Sigmoid colon (tissue), 7 donors: ENCODE results near the gene FBXW4. TPM values are rescaled to one million over a fixed set of nuclear protein-coding genes. Genes with fewer than 3 reads are reported as not detected.

Experiments used
- DNase-seq: peaks from one replicate; pipeline ENCODE4 v3.0.0-alpha.2; 2019
- H3K27ac ChIP-seq, 4 donors: fragments of 200-600 bp; sonication (generic); one replicate each; pipeline ENCODE4 v1.5.1; 2016 to 2019; ENCODE audit warnings: mild to moderate bottlenecking in 1 of 4
- H3K27me3 ChIP-seq, 3 donors: fragments of 200-600 bp; sonication (generic); one replicate each; pipeline ENCODE4 v1.5.1; 2019; ENCODE audit warnings: mild to moderate bottlenecking in 1 of 3
- H3K36me3 ChIP-seq, 4 donors: fragments of 200-600 bp; sonication (generic); one replicate each; pipeline ENCODE4 v1.5.1; 2016 to 2019
- H3K4me1 ChIP-seq, 4 donors: fragments of 200-600 bp; sonication (generic); one replicate each; pipeline ENCODE4 v1.5.1; 2017 to 2019
- H3K4me3 ChIP-seq, 4 donors: fragments of 200-600 bp; sonication (generic); one replicate each; pipeline ENCODE4 v1.5.1; 2017 to 2019; ENCODE audit warnings: mild to moderate bottlenecking in 2 of 4, moderate library complexity in 1 of 4
- H3K9me3 ChIP-seq, 4 donors: fragments of 200-600 bp in 3 of 4; sonication (generic) in 3 of 4; one replicate each; pipeline versions ENCODE4 v1.5.1 to v1.6.1; 2013 to 2019
- EP300 ChIP-seq, 4 donors: sonication (generic); formaldehyde crosslinking; IDR thresholded peaks; one replicate each; pipeline ENCODE4 v1.6.1; 2017; ENCODE audit warnings: antibody characterized with exemption in 4 of 4
- POLR2A ChIP-seq, 2 donors: fragments of 450-650 bp; IDR thresholded peaks; one replicate each; pipeline ENCODE4 v1.6.1; 2016; ENCODE audit warnings: antibody characterized with exemption in 2 of 2, mild to moderate bottlenecking in 2 of 2, moderate library complexity in 2 of 2
- POLR2AphosphoS5 ChIP-seq, 4 donors: sonication (generic); formaldehyde crosslinking; IDR thresholded peaks; one replicate each; pipeline ENCODE4 v1.6.1; 2017; ENCODE audit warnings: antibody characterized with exemption in 4 of 4
- WGBS, 2 donors: extraction: QIAGEN DNeasy Blood & Tissue Kit; methylation state at CpG; one replicate each; pipeline ENCODE4 v1.1.7; 2013; 5-methylcytosine and 5-hydroxymethylcytosine counted together
- intact Hi-C: fragments of 100-400 bp; cut with DNase I; formaldehyde crosslinking; loops from one replicate; pipeline ENCODE4 v1.15.1; 2023
- polyA plus RNA-seq, 3 donors: library from polyadenylated mRNA; stranded (reverse); fragments of 200-250 nt; gene quantifications; one replicate each; pipeline ENCODE4 v1.2.3, GENCODE V29; 2013
- small RNA-seq, 3 donors: library from RNA; depleted of rRNA; stranded (forward); fragments of <200 nt; gene quantifications; one replicate each; pipeline ENCODE3, GENCODE V24; 2016
- total RNA-seq, 4 donors: library from RNA; depleted of rRNA; stranded (reverse); fragments of >200 nt; gene quantifications; one replicate each; pipeline ENCODE4 v1.1.0, GENCODE V29; 2016
- TF ChIP-seq, protein P1 (sequence below), 4 experiments: fragments of 450-650 bp in 3 of 4; fragments of 200-600 bp in 1 of 4; IDR thresholded peaks; one replicate each; pipeline ENCODE4 v1.5.1; 2016 to 2019; ENCODE audit warnings: antibody characterized with exemption in 4 of 4, mild to moderate bottlenecking in 3 of 4, moderate library complexity in 2 of 4
- donor health status: healthy with polysubstance abuse.
- donor health status: Bipolar disorder and iron deficiency.
- donor health status: healthy.

The FBXW4 gene
- total and polyA plus RNA-seq, 7 donors: 28.4 to 122 (median 89.7) TPM

DNA sequence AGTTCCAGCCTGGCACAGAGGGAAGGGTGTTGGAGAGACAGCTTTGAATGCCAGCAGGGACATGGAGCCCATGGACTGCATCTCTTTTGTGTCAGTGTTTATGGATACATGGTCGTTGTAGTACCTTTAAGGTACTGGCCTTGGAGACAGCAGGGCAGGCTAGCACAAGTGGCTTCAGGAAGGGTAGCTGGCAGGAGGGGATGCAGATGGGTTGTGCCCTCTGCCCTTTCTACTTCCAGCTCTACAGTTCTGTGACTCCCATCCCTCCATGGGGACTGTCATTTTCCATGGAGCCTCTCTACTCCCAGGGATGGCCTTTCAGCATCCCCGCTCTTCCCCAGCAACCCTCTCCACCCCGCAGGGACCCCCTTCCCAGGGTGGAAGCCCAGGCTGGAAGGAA lies 132.0 kb downstream of the FBXW4 start:
- H3K27ac ChIP-seq: no peak overlapping the region
- H3K27me3 ChIP-seq: peaks cover 16 to 76% (median 57%) of the 10 kb centered on the region in 3 donors
- TF ChIP-seq POLR2AphosphoS5 (IDR thresholded peaks at IDR 0.05): no peak
- TF ChIP-seq, protein P1, sequence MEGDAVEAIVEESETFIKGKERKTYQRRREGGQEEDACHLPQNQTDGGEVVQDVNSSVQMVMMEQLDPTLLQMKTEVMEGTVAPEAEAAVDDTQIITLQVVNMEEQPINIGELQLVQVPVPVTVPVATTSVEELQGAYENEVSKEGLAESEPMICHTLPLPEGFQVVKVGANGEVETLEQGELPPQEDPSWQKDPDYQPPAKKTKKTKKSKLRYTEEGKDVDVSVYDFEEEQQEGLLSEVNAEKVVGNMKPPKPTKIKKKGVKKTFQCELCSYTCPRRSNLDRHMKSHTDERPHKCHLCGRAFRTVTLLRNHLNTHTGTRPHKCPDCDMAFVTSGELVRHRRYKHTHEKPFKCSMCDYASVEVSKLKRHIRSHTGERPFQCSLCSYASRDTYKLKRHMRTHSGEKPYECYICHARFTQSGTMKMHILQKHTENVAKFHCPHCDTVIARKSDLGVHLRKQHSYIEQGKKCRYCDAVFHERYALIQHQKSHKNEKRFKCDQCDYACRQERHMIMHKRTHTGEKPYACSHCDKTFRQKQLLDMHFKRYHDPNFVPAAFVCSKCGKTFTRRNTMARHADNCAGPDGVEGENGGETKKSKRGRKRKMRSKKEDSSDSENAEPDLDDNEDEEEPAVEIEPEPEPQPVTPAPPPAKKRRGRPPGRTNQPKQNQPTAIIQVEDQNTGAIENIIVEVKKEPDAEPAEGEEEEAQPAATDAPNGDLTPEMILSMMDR (IDR thresholded peaks at IDR 0.05): no peak
- no peak for TF ChIP-seq POLR2A (IDR thresholded peaks at IDR 0.05)
- no peak for TF ChIP-seq EP300 (IDR thresholded peaks at IDR 0.05)
- no peak for DNase-seq
- H3K4me3 ChIP-seq: no peak overlapping the region
- H3K36me3 ChIP-seq: no peaks in the 10 kb centered on the region
- WGBS, 2 donors: 63 to 64% methylated on average over 3 of the region's 3 CpGs
- intact Hi-C loops: no loop called here
- H3K4me1 ChIP-seq: peaks cover 0 to 13% (median 7%) of the 10 kb centered on the region in 4 donors
- H3K9me3 ChIP-seq: no peaks in the 10 kb centered on the region

DNA sequence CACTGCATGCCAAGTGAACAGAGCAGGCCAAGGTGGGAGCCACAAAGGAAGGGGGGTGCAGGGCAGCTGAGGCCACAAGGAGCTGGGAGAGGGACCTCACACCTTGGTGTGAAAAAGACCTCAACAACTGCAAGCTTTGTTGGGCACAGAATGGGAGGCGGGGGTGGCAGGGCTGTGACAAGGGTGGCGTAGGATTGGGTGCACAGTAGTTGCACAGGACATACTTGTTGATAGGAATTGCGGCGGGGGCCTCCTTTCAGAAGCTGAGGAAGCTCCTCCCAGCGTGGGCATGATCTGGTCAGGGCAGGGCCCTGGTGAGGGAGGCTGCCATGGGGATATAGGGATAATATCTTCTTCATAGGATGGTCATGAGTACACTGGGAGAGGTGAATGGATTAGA lies 132.7 kb downstream of the FBXW4 start:
- Histone ChIP-seq H3K9me3 (no peaks in the 10 kb centered on the region), H3K4me1 (peaks cover 0 to 13% (median 7%) of the 10 kb centered on the region in 4 donors), H3K27ac (no peak overlapping the region), H3K27me3 (peaks cover 16 to 69% (median 49%) of the 10 kb centered on the region in 3 donors), H3K36me3 (no peaks in the 10 kb centered on the region), H3K4me3 (no peak overlapping the region)
- intact Hi-C loops: no loop called here
- TF ChIP-seq POLR2AphosphoS5 (IDR thresholded peaks at IDR 0.05) (no peak), POLR2A (IDR thresholded peaks at IDR 0.05) (no peak), EP300 (IDR thresholded peaks at IDR 0.05) (no peak)
- TF ChIP-seq, protein P1 (IDR thresholded peaks at IDR 0.05): no peak
- peak; percentile 47 for DNase-seq
- 88 to 93% methylated on average over 5 of the region's 5 CpGs for WGBS, 2 donors

DNA sequence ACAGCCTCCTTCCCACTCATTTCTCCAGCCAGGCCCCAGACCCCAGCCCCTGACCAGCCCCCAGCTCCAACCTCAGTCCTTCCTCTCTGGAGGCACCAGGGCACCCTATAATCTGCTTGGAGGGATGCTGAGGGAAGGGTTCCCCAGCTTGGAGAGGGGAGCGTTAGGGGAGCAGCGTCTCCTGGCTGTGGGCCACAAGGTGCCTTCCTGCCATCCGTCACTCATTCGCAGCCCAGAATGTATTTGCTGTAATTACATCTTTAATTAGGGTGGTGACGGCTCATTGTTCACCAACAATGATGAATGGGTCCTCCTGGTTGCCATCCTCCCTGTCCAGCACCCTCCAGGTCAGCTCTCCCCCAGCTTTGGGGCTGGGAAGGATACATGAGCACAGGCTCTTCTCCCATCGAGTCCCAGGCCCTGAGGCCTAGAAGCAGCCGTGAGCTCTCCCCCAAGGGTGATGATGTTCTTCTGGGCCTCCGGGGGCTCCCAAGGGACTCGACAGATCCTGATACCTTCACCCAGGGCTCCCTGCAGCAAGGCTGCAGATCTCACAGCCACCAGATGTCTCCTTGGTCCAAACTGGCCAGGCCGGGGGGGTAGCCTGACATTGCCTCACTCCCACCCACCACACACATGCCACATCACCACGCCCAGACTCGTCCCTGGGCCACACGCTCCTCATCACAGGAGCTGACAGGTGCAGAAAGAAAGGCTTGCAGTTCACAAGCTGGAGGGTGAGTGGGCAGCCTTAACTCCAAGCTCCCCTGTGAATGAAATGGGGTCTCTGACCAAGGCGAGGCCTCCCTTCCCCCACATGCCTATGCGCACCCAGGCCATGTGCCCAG lies 133.7 kb downstream of the FBXW4 start:
- Histone ChIP-seq H3K27ac (no peak overlapping the region), H3K36me3 (no peaks in the 10 kb centered on the region), H3K27me3 (peaks cover 11 to 59% (median 40%) of the 10 kb centered on the region in 3 donors), H3K4me1 (peaks cover 0 to 7% (median under 1%) of the 10 kb centered on the region in 4 donors), H3K9me3 (no peaks in the 10 kb centered on the region), H3K4me3 (no peak overlapping the region)
- WGBS, 2 donors: 80 to 89% methylated on average over 15 of the region's 15 CpGs
- intact Hi-C loops: no loop called here
- DNase-seq: peak; percentile 48
- TF ChIP-seq EP300 (IDR thresholded peaks at IDR 0.05): no peak

Small RNAs within 50 kb of the gene (small RNA-seq; reads per million reads assigned to genes)
- gene MIR3158-1 (0 reads per million in 3 donors), gene RNU6-1165P (0 reads per million in 3 donors)

Other genes with a start within 250 kb of the FBXW4 start
- 10 to 100 TPM; 25.3 to 39.6 (median 33.2) TPM for gene POLL, start 106.9 kb downstream of the FBXW4 start, total RNA-seq
- 10 to 100 TPM in 2 of 3 donors, 1 to 10 TPM in 1; 9.0 to 29.4 (median 19.2) TPM for gene POLL, start 106.9 kb downstream of the FBXW4 start, polyA plus RNA-seq
- gene DPCD, start 106.8 kb downstream of the FBXW4 start, total RNA-seq: 10 to 100 TPM; 18.5 to 80.2 (median 40.0) TPM
- gene DPCD, start 106.8 kb downstream of the FBXW4 start, polyA plus RNA-seq: 10 to 100 TPM; 13.2 to 25.7 (median 24.9) TPM
- gene FGF8, start 80.9 kb upstream of the FBXW4 start, total RNA-seq: not detected
- under 1 TPM in 1 of 3 donors, not detected in 2; 0.10 TPM for gene FGF8, start 80.9 kb upstream of the FBXW4 start, polyA plus RNA-seq
- 10 to 100 TPM; 23.0 to 45.7 (median 29.8) TPM for gene NPM3, start 88.3 kb upstream of the FBXW4 start, total RNA-seq
- gene NPM3, start 88.3 kb upstream of the FBXW4 start, polyA plus RNA-seq: 10 to 100 TPM; 17.8 to 64.9 (median 26.4) TPM
- gene OGA, start 123.3 kb upstream of the FBXW4 start, total RNA-seq: 100 to 1,000 TPM; 124 to 143 (median 140) TPM
- gene OGA, start 123.3 kb upstream of the FBXW4 start, polyA plus RNA-seq: 10 to 100 TPM; 15.7 to 60.5 (median 23.4) TPM
- gene KCNIP2, start 148.6 kb upstream of the FBXW4 start, total RNA-seq: 1 to 10 TPM; 1.8 to 7.1 (median 2.6) TPM
- 1 to 10 TPM in 1 of 3 donors, not detected in 2; 3.3 TPM for gene KCNIP2, start 148.6 kb upstream of the FBXW4 start, polyA plus RNA-seq